HepG2 (cell line): Measurements from ENCODE around the gene TRIM54. TPM values are rescaled to one million over a fixed set of nuclear protein-coding genes. Genes with fewer than 3 reads are reported as not detected.
A peak's percentile ranks its signal among the peaks of the same experiment; 100 is the strongest.

Source experiments
- ATM ChIP-seq: fragments of 450-650 bp; IDR thresholded peaks from 2 replicates; pipeline ENCODE4 v1.7.1; 2017; ENCODE audit warnings: mild to moderate bottlenecking, borderline replicate concordance
- EEA1 ChIP-seq: sonication (generic); formaldehyde crosslinking; IDR thresholded peaks from 2 replicates; pipeline ENCODE4 v1.5.1; 2020; ENCODE audit warnings: mild to moderate bottlenecking, missing genetic modification reagents, borderline replicate concordance
- ESRRA ChIP-seq: sonication (generic); formaldehyde crosslinking; IDR thresholded peaks from 2 replicates; pipeline ENCODE4 v1.5.1; 2020; ENCODE audit warnings: mild to moderate bottlenecking, low read depth, missing genetic modification reagents
- KDM5A ChIP-seq: fragments of 200-600 bp; sonication (generic); IDR thresholded peaks from 2 replicates; pipeline ENCODE4 v1.7.0; 2018; ENCODE audit warnings: antibody characterized with exemption, mild to moderate bottlenecking, low read length, borderline replicate concordance
- KLF9 ChIP-seq: IDR thresholded peaks from 2 replicates; pipeline ENCODE4 v1.6.1; 2016; ENCODE audit warnings: low read depth
- MBD4 ChIP-seq: IDR thresholded peaks from 2 replicates; pipeline ENCODE4 v1.6.1; 2012; ENCODE audit warnings: low read length, inconsistent platforms, borderline replicate concordance
- RAD51 ChIP-seq: fragments of 450-650 bp; IDR thresholded peaks from 2 replicates; pipeline ENCODE4 v1.6.1; 2016; ENCODE audit warnings: borderline replicate concordance
- REXO4 ChIP-seq: sonication (generic); formaldehyde crosslinking; IDR thresholded peaks from 2 replicates; pipeline ENCODE4 v1.8.0; 2022; ENCODE audit warnings: missing genetic modification reagents, mild to moderate bottlenecking, borderline replicate concordance
- RXRA ChIP-seq: sonication (generic); formaldehyde crosslinking; IDR thresholded peaks from 2 replicates; pipeline ENCODE4 v1.5.1; 2020; ENCODE audit warnings: missing genetic modification reagents
- SIX1 ChIP-seq: sonication (generic); formaldehyde crosslinking; IDR thresholded peaks from 2 replicates; pipeline ENCODE4 v1.4.0; 2020; ENCODE audit warnings: missing genetic modification reagents, borderline replicate concordance
- SMYD3 ChIP-seq: sonication (generic); formaldehyde crosslinking; IDR thresholded peaks from 2 replicates; pipeline ENCODE4 v1.8.1; 2023; ENCODE audit warnings: mild to moderate bottlenecking, missing genetic modification reagents
- ZNF251 ChIP-seq: sonication (generic); formaldehyde crosslinking; IDR thresholded peaks from 2 replicates; pipeline ENCODE4 v1.9.0; 2021; ENCODE audit warnings: mild to moderate bottlenecking, missing genetic modification reagents
- ZNF432 ChIP-seq: sonication (generic); formaldehyde crosslinking; IDR thresholded peaks from 2 replicates; pipeline ENCODE4 v1.5.0; 2020; ENCODE audit warnings: missing genetic modification reagents, mild to moderate bottlenecking, borderline replicate concordance
- ZNF713 ChIP-seq: sonication (generic); formaldehyde crosslinking; IDR thresholded peaks from 2 replicates; pipeline ENCODE4 v1.4.0; 2020; ENCODE audit warnings: mild to moderate bottlenecking, missing genetic modification reagents
- ZNF747 ChIP-seq: sonication (generic); formaldehyde crosslinking; IDR thresholded peaks from 2 replicates; pipeline ENCODE4 v1.8.1; 2023; ENCODE audit warnings: missing genetic modification reagents, mild to moderate bottlenecking, borderline replicate concordance
- ZNF749 ChIP-seq: sonication (generic); formaldehyde crosslinking; IDR thresholded peaks from 2 replicates; pipeline ENCODE4 v1.8.0; 2022; ENCODE audit warnings: mild to moderate bottlenecking, missing genetic modification reagents, moderate library complexity, borderline replicate concordance
- ZNF891 ChIP-seq: sonication (generic); formaldehyde crosslinking; IDR thresholded peaks from 2 replicates; pipeline ENCODE4 v1.5.0; 2020; ENCODE audit warnings: mild to moderate bottlenecking, missing genetic modification reagents
- polyA plus RNA-seq, 8 experiments: library from polyadenylated mRNA; depleted of rRNA in 3 of 8; stranded (reverse) in 7 of 8; unstranded in 1 of 8; fragments of >200 nt; fragmentation: Illumina TruSeq in 4 of 8; extraction: Trizol in 4 of 8; gene quantifications; 2 replicates each; pipeline versions ENCODE4 v1.2.1 to v1.2.3, GENCODE V29; 2011 to 2016; ENCODE audit warnings: low read depth in 4 of 8, missing spikeins in 1 of 8, mixed read lengths in 1 of 8; ENCODE audit not compliant: insufficient read depth in 1 of 8
- total RNA-seq, 5 experiments: library from RNA; depleted of rRNA; stranded (reverse); fragments of >200 nt; fragmentation: Illumina TruSeq; extraction: Trizol; gene quantifications; 2 replicates each; pipeline ENCODE4 v1.2.3, GENCODE V29; 2016; ENCODE audit warnings: low read depth in 1 of 5
- TF ChIP-seq, protein P1 (sequence below): IDR thresholded peaks from 2 replicates; pipeline ENCODE4 v1.6.1; 2012; ENCODE audit warnings: low read depth, low read length, improper control_type of control experiment
- TF ChIP-seq, protein P2 (sequence below): sonication (generic); formaldehyde crosslinking; IDR thresholded peaks from 2 replicates; pipeline ENCODE4 v1.9.0; 2022; ENCODE audit warnings: low read depth, missing genetic modification reagents
- TF ChIP-seq, protein P3 (sequence below): sonication (generic); formaldehyde crosslinking; IDR thresholded peaks from 2 replicates; pipeline ENCODE4 v1.8.1; 2023; ENCODE audit warnings: mild to moderate bottlenecking, missing genetic modification reagents
- TF ChIP-seq, protein P4 (sequence below): IDR thresholded peaks from 2 replicates; pipeline ENCODE4 v1.6.1; 2018; ENCODE audit warnings: missing genetic modification reagents
- TF ChIP-seq, protein P5 (sequence below): IDR thresholded peaks from 2 replicates; pipeline ENCODE4 v1.6.1; 2018; ENCODE audit warnings: missing genetic modification reagents, mild to moderate bottlenecking, missing compliant biosample characterization

The TRIM54 gene
- total and polyA plus RNA-seq, 2 of the 13 experiments (the other 11 are each of a cell fraction or from before 2014, with no cell fraction given): 0.07 to 0.13 TPM

DNA sequence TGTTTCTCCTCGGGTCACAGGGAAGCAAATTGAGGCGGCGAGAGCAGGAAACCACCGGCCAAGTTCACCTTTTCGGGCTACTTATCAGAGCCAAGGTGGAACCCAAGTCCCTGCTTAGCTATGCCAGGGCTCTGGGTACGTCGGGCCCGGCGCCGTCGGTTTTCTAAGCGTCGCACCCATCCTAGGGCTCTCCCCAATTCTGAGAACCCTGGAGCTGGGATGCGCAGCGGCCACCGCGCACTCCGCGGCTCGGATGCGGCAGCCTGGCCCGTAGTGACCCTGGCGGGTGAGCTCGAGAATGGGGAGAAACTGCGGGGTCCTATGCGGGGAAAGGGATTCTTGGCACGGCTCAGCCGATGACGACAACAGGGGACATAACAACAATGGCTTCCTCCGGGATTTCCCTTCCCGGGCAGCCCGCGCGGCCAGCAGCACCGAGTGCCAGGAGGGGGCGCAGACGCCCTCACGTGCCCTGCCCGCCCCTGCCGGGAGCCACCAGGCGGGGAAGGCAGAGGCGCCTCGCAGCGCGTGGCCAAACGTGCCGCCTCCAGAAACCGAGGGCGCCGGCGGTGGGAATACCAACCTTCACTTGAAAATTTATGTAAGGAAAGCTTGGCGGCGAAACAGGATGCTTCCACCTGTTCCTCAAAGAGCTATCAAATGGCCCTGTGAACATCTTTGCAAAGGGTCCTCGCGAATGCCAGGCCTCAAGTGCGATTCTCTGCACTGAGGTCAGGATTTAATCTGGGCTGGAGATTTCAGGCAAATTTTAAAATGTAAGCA, 17.3 kb upstream of the TRIM54 start (continued):
- peak; percentile 28; the same call in 1 of the 2 replicates for TF ChIP-seq REXO4 (CRISPR knock-in tag)
- TF ChIP-seq KDM5A: no peak
- TF ChIP-seq KLF9 (CRISPR knock-in tag): no peak
- TF ChIP-seq ZNF432 (CRISPR knock-in tag): no peak
- no peak for TF ChIP-seq SMYD3 (CRISPR knock-in tag)
- no peak for TF ChIP-seq EEA1
- TF ChIP-seq ZNF713 (CRISPR knock-in tag): no peak
- TF ChIP-seq, protein P1, sequence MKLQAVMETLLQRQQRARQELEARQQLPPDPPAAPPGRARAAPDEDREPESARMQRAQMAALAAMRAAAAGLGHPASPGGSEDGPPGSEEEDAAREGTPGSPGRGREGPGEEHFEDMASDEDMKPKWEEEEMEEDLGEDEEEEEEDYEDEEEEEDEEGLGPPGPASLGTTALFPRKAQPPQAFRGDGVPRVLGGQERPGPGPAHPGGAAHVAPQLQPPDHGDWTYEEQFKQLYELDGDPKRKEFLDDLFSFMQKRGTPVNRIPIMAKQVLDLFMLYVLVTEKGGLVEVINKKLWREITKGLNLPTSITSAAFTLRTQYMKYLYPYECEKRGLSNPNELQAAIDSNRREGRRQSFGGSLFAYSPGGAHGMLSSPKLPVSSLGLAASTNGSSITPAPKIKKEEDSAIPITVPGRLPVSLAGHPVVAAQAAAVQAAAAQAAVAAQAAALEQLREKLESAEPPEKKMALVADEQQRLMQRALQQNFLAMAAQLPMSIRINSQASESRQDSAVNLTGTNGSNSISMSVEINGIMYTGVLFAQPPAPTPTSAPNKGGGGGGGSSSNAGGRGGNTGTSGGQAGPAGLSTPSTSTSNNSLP: no peak
- TF ChIP-seq ZNF749 (CRISPR knock-in tag): 0 out of 2 replicates have a peak, but pooled peaks have one; percentile 41
- TF ChIP-seq, protein P2, sequence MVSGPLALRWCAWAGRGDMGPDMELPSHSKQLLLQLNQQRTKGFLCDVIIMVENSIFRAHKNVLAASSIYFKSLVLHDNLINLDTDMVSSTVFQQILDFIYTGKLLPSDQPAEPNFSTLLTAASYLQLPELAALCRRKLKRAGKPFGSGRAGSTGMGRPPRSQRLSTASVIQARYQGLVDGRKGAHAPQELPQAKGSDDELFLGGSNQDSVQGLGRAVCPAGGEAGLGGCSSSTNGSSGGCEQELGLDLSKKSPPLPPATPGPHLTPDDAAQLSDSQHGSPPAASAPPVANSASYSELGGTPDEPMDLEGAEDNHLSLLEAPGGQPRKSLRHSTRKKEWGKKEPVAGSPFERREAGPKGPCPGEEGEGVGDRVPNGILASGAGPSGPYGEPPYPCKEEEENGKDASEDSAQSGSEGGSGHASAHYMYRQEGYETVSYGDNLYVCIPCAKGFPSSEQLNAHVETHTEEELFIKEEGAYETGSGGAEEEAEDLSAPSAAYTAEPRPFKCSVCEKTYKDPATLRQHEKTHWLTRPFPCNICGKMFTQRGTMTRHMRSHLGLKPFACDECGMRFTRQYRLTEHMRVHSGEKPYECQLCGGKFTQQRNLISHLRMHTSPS (CRISPR knock-in tag): peak; percentile 94
- peak; percentile 87; the same call in 1 of the 2 replicates for TF ChIP-seq ZNF891
- TF ChIP-seq SIX1 (CRISPR knock-in tag): no peak
- TF ChIP-seq ZNF747 (CRISPR knock-in tag): peak; percentile 67; the same call in 1 of the 2 replicates
- TF ChIP-seq, protein P3, sequence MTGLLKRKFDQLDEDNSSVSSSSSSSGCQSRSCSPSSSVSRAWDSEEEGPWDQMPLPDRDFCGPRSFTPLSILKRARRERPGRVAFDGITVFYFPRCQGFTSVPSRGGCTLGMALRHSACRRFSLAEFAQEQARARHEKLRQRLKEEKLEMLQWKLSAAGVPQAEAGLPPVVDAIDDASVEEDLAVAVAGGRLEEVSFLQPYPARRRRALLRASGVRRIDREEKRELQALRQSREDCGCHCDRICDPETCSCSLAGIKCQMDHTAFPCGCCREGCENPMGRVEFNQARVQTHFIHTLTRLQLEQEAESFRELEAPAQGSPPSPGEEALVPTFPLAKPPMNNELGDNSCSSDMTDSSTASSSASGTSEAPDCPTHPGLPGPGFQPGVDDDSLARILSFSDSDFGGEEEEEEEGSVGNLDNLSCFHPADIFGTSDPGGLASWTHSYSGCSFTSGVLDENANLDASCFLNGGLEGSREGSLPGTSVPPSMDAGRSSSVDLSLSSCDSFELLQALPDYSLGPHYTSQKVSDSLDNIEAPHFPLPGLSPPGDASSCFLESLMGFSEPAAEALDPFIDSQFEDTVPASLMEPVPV (CRISPR knock-in tag): no peak; the same call in 1 of the 2 replicates
- no peak for TF ChIP-seq ESRRA
- no peak for TF ChIP-seq ATM
- TF ChIP-seq, protein P4, sequence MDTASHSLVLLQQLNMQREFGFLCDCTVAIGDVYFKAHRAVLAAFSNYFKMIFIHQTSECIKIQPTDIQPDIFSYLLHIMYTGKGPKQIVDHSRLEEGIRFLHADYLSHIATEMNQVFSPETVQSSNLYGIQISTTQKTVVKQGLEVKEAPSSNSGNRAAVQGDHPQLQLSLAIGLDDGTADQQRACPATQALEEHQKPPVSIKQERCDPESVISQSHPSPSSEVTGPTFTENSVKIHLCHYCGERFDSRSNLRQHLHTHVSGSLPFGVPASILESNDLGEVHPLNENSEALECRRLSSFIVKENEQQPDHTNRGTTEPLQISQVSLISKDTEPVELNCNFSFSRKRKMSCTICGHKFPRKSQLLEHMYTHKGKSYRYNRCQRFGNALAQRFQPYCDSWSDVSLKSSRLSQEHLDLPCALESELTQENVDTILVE: peak; percentile 68; the same call in 1 of the 2 replicates
- TF ChIP-seq, protein P5, sequence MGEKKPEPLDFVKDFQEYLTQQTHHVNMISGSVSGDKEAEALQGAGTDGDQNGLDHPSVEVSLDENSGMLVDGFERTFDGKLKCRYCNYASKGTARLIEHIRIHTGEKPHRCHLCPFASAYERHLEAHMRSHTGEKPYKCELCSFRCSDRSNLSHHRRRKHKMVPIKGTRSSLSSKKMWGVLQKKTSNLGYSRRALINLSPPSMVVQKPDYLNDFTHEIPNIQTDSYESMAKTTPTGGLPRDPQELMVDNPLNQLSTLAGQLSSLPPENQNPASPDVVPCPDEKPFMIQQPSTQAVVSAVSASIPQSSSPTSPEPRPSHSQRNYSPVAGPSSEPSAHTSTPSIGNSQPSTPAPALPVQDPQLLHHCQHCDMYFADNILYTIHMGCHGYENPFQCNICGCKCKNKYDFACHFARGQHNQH (CRISPR knock-in tag): 0 out of 2 replicates have a peak, but pooled peaks have one; percentile 59
- TF ChIP-seq RAD51: no peak
- peak; percentile 86 for TF ChIP-seq RXRA (CRISPR knock-in tag)
- TF ChIP-seq ZNF251 (CRISPR knock-in tag): no peak
- no peak for TF ChIP-seq MBD4
